Measurements from ENCODE around the gene SLC7A7. TPM values are rescaled to one million over a fixed set of nuclear protein-coding genes. Genes with fewer than 3 reads are reported as not detected.

Gene SLC7A7
- total and polyA plus RNA-seq, 2 of the 13 experiments (the other 11 are each of a cell fraction or from before 2014, with no cell fraction given), result 0.13 to 0.63 TPM

DNA sequence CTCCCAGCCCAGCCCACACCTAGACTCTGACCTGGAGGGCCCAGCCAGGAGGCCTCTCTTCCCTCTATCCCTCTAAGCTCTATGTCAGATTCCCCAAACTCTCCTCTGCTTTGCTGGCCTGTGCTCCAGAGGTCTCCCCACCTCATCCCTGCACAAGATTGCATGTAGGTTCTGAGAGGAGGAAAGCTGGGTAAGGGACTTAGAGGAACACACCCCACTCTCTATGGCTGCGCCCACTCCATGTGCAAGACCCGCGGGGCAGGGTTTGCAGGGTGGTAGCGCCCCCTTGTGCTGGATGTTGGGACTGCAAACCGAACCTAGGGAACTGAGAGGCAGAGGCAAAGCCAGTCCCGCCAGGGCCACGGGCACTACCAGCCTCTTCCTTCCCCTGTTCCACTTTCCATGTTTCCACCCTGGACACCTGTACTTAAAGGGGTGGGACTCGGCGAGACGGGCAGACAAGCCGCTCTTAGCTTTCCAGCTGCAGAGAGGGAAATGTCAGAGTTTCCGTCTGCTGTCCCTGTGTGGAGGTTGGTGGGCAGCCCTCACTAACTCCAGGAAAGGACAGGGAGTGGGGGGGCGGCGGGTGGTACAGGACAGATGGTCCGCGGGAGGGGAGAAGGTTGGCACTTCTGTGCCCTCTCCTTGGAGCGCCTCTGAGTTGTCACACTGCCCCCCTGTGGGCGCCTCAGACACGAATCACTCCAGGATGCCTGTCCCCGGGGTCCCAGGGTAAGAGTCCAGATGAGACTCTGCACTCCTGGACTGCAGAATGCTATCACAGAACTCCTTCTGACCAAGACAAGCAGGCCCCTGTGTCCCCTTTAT, 37.9 kb upstream of the SLC7A7 start (continued):
- TF ChIP-seq, protein P1, sequence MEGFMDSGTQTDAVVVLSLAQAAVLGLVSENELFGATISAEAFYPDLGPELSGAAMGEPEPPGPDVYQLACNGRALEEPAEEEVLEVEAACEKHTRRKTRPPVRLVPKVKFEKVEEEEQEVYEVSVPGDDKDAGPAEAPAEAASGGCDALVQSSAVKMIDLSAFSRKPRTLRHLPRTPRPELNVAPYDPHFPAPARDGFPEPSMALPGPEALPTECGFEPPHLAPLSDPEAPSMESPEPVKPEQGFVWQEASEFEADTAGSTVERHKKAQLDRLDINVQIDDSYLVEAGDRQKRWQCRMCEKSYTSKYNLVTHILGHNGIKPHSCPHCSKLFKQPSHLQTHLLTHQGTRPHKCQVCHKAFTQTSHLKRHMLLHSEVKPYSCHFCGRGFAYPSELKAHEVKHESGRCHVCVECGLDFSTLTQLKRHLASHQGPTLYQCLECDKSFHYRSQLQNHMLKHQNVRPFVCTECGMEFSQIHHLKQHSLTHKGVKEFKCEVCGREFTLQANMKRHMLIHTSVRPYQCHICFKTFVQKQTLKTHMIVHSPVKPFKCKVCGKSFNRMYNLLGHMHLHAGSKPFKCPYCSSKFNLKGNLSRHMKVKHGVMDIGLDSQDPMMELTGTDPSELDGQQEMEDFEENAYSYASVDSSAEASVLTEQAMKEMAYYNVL (CRISPR knock-in tag; IDR thresholded peaks at IDR 0.05; ENCODE audit: borderline replicate concordance), result peak; percentile 84
- TF ChIP-seq, protein P2, sequence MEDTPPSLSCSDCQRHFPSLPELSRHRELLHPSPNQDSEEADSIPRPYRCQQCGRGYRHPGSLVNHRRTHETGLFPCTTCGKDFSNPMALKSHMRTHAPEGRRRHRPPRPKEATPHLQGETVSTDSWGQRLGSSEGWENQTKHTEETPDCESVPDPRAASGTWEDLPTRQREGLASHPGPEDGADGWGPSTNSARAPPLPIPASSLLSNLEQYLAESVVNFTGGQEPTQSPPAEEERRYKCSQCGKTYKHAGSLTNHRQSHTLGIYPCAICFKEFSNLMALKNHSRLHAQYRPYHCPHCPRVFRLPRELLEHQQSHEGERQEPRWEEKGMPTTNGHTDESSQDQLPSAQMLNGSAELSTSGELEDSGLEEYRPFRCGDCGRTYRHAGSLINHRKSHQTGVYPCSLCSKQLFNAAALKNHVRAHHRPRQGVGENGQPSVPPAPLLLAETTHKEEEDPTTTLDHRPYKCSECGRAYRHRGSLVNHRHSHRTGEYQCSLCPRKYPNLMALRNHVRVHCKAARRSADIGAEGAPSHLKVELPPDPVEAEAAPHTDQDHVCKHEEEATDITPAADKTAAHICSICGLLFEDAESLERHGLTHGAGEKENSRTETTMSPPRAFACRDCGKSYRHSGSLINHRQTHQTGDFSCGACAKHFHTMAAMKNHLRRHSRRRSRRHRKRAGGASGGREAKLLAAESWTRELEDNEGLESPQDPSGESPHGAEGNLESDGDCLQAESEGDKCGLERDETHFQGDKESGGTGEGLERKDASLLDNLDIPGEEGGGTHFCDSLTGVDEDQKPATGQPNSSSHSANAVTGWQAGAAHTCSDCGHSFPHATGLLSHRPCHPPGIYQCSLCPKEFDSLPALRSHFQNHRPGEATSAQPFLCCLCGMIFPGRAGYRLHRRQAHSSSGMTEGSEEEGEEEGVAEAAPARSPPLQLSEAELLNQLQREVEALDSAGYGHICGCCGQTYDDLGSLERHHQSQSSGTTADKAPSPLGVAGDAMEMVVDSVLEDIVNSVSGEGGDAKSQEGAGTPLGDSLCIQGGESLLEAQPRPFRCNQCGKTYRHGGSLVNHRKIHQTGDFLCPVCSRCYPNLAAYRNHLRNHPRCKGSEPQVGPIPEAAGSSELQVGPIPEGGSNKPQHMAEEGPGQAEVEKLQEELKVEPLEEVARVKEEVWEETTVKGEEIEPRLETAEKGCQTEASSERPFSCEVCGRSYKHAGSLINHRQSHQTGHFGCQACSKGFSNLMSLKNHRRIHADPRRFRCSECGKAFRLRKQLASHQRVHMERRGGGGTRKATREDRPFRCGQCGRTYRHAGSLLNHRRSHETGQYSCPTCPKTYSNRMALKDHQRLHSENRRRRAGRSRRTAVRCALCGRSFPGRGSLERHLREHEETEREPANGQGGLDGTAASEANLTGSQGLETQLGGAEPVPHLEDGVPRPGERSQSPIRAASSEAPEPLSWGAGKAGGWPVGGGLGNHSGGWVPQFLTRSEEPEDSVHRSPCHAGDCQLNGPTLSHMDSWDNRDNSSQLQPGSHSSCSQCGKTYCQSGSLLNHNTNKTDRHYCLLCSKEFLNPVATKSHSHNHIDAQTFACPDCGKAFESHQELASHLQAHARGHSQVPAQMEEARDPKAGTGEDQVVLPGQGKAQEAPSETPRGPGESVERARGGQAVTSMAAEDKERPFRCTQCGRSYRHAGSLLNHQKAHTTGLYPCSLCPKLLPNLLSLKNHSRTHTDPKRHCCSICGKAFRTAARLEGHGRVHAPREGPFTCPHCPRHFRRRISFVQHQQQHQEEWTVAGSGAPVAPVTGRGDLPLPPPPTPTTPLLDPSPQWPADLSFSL (CRISPR knock-in tag; IDR thresholded peaks at IDR 0.05), result no peak
- peak; percentile 99 for TF ChIP-seq ZNF598 (CRISPR knock-in tag; IDR thresholded peaks at IDR 0.05; ENCODE audit: borderline replicate concordance)
- no peak for TF ChIP-seq YEATS2 (CRISPR knock-in tag; IDR thresholded peaks at IDR 0.05; ENCODE audit: borderline replicate concordance)
- TF ChIP-seq ZNF282 (IDR thresholded peaks at IDR 0.05; ENCODE audit: partially characterized antibody), result no peak
- TF ChIP-seq IRF2 (CRISPR knock-in tag; IDR thresholded peaks at IDR 0.05), result peak; percentile 93
- peak; percentile 82; the same call in 1 of the 2 replicates for TF ChIP-seq ZNF296 (CRISPR knock-in tag; conservative IDR thresholded peaks at IDR 0.05)
- no peak for TF ChIP-seq MTF1 (CRISPR knock-in tag; IDR thresholded peaks at IDR 0.05)
- TF ChIP-seq, protein P3, sequence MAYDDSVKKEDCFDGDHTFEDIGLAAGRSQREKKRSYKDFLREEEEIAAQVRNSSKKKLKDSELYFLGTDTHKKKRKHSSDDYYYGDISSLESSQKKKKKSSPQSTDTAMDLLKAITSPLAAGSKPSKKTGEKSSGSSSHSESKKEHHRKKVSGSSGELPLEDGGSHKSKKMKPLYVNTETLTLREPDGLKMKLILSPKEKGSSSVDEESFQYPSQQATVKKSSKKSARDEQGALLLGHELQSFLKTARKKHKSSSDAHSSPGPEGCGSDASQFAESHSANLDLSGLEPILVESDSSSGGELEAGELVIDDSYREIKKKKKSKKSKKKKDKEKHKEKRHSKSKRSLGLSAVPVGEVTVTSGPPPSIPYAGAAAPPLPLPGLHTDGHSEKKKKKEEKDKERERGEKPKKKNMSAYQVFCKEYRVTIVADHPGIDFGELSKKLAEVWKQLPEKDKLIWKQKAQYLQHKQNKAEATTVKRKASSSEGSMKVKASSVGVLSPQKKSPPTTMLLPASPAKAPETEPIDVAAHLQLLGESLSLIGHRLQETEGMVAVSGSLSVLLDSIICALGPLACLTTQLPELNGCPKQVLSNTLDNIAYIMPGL (CRISPR knock-in tag; IDR thresholded peaks at IDR 0.05; ENCODE audit: borderline replicate concordance in 1 of 2, low read depth in 1 of 2), result peak; percentile 99 to 100
- TF ChIP-seq ZC3H13 (CRISPR knock-in tag; IDR thresholded peaks at IDR 0.05), result peak; percentile 87; the same call in 1 of the 2 replicates
- TF ChIP-seq, protein P4, sequence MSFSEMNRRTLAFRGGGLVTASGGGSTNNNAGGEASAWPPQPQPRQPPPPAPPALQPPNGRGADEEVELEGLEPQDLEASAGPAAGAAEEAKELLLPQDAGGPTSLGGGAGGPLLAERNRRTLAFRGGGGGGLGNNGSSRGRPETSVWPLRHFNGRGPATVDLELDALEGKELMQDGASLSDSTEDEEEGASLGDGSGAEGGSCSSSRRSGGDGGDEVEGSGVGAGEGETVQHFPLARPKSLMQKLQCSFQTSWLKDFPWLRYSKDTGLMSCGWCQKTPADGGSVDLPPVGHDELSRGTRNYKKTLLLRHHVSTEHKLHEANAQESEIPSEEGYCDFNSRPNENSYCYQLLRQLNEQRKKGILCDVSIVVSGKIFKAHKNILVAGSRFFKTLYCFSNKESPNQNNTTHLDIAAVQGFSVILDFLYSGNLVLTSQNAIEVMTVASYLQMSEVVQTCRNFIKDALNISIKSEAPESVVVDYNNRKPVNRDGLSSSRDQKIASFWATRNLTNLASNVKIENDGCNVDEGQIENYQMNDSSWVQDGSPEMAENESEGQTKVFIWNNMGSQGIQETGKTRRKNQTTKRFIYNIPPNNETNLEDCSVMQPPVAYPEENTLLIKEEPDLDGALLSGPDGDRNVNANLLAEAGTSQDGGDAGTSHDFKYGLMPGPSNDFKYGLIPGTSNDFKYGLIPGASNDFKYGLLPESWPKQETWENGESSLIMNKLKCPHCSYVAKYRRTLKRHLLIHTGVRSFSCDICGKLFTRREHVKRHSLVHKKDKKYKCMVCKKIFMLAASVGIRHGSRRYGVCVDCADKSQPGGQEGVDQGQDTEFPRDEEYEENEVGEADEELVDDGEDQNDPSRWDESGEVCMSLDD (CRISPR knock-in tag; IDR thresholded peaks at IDR 0.05; ENCODE audit: borderline replicate concordance), result no peak
- TF ChIP-seq RBM22 (optimal IDR thresholded peaks at IDR 0.05; ENCODE audit: low read length), result no peak
- peak; percentile 98 for TF ChIP-seq ZBTB7B (CRISPR knock-in tag; IDR thresholded peaks at IDR 0.05)
- TF ChIP-seq HHEX (CRISPR knock-in tag; IDR thresholded peaks at IDR 0.05), result no peak; the same call in 1 of the 2 replicates
- no peak for TF ChIP-seq CHD2 (IDR thresholded peaks at IDR 0.05; ENCODE audit: low read depth, low read length)

Data from HepG2 (cell line).